WERI-Rb-1 (cell line): ENCODE results near the gene SUCNR1.
"Not testable (repeated sequence)": the region's sequence is repeated elsewhere in the genome, so short reads cannot be mapped to it uniquely, and the experiment has no call there.

ENCODE experiments used
- DNase-seq: peaks from one replicate; pipeline ENCODE4 v3.0.0-alpha.2; 2020
- H3K27ac ChIP-seq: fragments of 250-450 bp; sonication (Bioruptor Pico); 2 replicates; pipeline ENCODE4 v1.5.1; 2020; ENCODE audit warnings: mild to moderate bottlenecking, moderate library complexity
- H3K27me3 ChIP-seq: fragments of 250-450 bp; sonication (Bioruptor Pico); 2 replicates; pipeline ENCODE4 v1.5.1; 2021; ENCODE audit warnings: mild to moderate bottlenecking, low read depth, moderate library complexity; ENCODE audit not compliant: insufficient read depth, severe bottlenecking
- H3K36me3 ChIP-seq: fragments of 250-450 bp; sonication (Bioruptor Pico); 2 replicates; pipeline ENCODE4 v1.5.1; 2020; ENCODE audit warnings: mild to moderate bottlenecking, moderate library complexity
- H3K4me3 ChIP-seq: 2 replicates; pipeline ENCODE4 v1.5.1; 2011; ENCODE audit warnings: low read depth, mild to moderate bottlenecking, control low read depth, low read length
- H3K9me3 ChIP-seq: fragments of 250-450 bp; sonication (Bioruptor Pico); 2 replicates; pipeline ENCODE4 v1.5.1; 2021; ENCODE audit warnings: mild to moderate bottlenecking, moderate library complexity; ENCODE audit not compliant: severe bottlenecking
- TF ChIP-seq, protein P1 (sequence below): IDR thresholded peaks from 2 replicates; pipeline ENCODE4 v1.5.1; 2011; ENCODE audit warnings: low read depth, mild to moderate bottlenecking, control low read depth, inconsistent platforms, low read length

SUCNR1 gene

DNA sequence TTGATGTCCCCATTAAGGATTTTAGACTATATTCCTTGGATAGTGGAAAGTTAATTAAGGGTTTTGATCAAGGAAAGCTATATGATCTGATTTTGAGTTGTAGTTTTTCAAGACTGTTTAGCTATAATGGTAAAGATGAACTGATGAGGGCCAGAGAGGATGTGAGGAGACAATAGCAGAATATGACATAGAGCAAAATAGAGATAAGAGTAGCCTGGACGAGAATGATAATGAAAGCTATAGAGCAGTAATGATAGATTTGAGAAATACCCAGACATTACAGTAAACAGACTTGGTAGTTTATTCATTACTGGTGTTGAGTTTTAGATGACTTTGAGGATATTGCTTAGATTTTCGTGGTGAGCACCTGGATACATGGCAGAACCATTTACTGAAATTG, 3.8 kb downstream of the SUCNR1 start:
- Histone ChIP-seq H3K4me3 (no peak overlapping the region), H3K9me3 (no peaks in the 10 kb centered on the region), H3K27ac (no peak overlapping the region), H3K27me3 (peaks cover 5% of the 10 kb centered on the region), H3K36me3 (no peaks in the 10 kb centered on the region)
- DNase-seq: no peak
- TF ChIP-seq, protein P1, sequence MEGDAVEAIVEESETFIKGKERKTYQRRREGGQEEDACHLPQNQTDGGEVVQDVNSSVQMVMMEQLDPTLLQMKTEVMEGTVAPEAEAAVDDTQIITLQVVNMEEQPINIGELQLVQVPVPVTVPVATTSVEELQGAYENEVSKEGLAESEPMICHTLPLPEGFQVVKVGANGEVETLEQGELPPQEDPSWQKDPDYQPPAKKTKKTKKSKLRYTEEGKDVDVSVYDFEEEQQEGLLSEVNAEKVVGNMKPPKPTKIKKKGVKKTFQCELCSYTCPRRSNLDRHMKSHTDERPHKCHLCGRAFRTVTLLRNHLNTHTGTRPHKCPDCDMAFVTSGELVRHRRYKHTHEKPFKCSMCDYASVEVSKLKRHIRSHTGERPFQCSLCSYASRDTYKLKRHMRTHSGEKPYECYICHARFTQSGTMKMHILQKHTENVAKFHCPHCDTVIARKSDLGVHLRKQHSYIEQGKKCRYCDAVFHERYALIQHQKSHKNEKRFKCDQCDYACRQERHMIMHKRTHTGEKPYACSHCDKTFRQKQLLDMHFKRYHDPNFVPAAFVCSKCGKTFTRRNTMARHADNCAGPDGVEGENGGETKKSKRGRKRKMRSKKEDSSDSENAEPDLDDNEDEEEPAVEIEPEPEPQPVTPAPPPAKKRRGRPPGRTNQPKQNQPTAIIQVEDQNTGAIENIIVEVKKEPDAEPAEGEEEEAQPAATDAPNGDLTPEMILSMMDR: no peak

GRCh38 chr3:151878465-151878864, 5.0 kb downstream of the SUCNR1 start:
- Histone ChIP-seq H3K36me3 (no peaks in the 10 kb centered on the region), H3K4me3 (no peak overlapping the region), H3K9me3 (no peaks in the 10 kb centered on the region), H3K27me3 (peaks cover 5% of the 10 kb centered on the region), H3K27ac (no peak overlapping the region)
- TF ChIP-seq, protein P1: no peak
- DNase-seq: no peak

- H3K27ac ChIP-seq: no peak overlapping the region
- DNase-seq: no peak
- no peak overlapping the region for H3K4me3 ChIP-seq
- H3K9me3 ChIP-seq: no peaks in the 10 kb centered on the region
- no peaks in the 10 kb centered on the region for H3K36me3 ChIP-seq
- peaks cover 5% of the 10 kb centered on the region for H3K27me3 ChIP-seq
- TF ChIP-seq, protein P1: no peak
Measured at GRCh38 chr3:151879037-151879436, 5.6 kb downstream of the SUCNR1 start.

GRCh38 chr3:151879679-151880415, 6.4 kb downstream of the SUCNR1 start:
- H3K27ac ChIP-seq: no peak overlapping the region
- DNase-seq: no peak
- no peaks in the 10 kb centered on the region for H3K9me3 ChIP-seq
- H3K36me3 ChIP-seq: no peaks in the 10 kb centered on the region
- no peak overlapping the region for H3K4me3 ChIP-seq
- TF ChIP-seq, protein P1: no peak
- H3K27me3 ChIP-seq: peaks cover 5% of the 10 kb centered on the region

GRCh38 chr3:151880416-151880690, 6.9 kb downstream of the SUCNR1 start:
- TF ChIP-seq, protein P1: no peak
- DNase-seq: no peak
- Histone ChIP-seq H3K36me3 (no peaks in the 10 kb centered on the region), H3K27ac (no peak overlapping the region), H3K9me3 (no peaks in the 10 kb centered on the region), H3K27me3 (peaks cover 5% of the 10 kb centered on the region), H3K4me3 (no peak overlapping the region)

GRCh38 chr3:151881137-151881536, 7.7 kb downstream of the SUCNR1 start:
- no peak for DNase-seq
- H3K36me3 ChIP-seq: no peaks in the 10 kb centered on the region
- TF ChIP-seq, protein P1: no peak
- H3K27me3 ChIP-seq: peaks cover 5% of the 10 kb centered on the region
- H3K27ac ChIP-seq: no peak overlapping the region
- no peak overlapping the region for H3K4me3 ChIP-seq
- no peaks in the 10 kb centered on the region for H3K9me3 ChIP-seq

DNA sequence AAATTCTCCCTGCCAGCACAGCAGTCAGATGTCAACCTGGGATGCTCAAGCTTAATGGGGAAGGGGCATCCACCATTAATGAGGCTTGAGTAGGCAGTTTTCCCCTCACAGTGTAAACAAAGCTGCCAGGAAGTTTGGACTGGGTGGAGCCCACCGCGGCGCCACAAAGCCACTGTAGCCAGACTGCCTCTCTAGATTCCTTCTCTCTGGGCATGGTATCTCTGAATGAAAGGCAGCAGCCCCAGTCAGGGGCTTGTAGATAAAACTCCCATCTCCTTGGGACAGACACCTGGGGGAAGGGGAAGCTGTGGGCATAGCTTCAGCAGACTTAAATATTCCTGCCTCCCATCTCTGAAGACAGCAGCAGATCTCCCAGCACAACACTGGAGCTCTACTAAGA, 12.0 kb downstream of the SUCNR1 start:
- H3K4me3 ChIP-seq, H3K27me3 ChIP-seq, H3K27ac ChIP-seq, H3K9me3 ChIP-seq, H3K36me3 ChIP-seq, DNase-seq: not testable (repeated sequence)

DNA sequence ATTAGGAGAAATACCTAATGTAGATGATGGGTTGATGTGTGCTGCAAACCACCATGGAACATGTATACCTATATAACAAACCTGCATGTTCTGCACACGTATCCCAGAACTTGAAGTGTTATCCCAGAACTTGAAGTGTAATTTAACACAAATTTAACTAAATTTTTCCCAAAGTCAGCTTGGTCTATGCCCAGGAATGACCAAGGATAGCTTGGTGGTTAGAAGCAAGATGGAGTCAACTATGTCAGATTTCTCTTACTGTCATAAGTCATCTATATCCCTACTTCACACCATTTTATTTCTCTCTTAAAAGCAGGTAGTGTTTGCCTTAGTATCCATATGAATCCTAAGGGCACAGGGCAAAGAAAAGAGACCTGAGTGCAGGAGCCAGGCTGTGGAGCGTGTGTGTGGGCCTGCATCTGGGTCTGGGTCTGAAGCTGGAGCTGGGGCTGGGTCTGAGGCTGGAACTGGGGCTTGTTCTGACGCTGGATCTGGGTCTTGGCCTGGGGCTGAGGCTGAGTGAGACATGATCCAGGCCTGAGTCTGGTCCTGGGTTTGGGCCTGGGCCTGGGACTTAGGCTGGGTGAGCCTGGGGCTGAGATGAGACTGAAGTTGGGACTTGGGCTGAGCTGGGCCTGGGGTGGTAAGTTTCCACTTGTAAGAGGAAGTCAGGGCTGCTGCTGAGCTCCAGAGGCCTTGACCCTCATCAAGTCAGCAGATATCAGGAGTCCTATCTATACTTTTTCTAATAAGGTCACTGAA, 14.2 kb downstream of the SUCNR1 start:
- H3K36me3 ChIP-seq, DNase-seq, H3K9me3 ChIP-seq, H3K4me3 ChIP-seq, H3K27ac ChIP-seq: not testable (repeated sequence)
- H3K27me3 ChIP-seq: peaks cover 11% of the 10 kb centered on the region
